Spleen (tissue), 11 donors: ENCODE results near the gene ARPIN. TPM values are rescaled to one million over a fixed set of nuclear protein-coding genes. Genes with fewer than 3 reads are reported as not detected.
"Not testable (repeated sequence)": the region's sequence is repeated elsewhere in the genome, so short reads cannot be mapped to it uniquely, and the experiment has no call there.

Experiments used
- DNase-seq: peaks from one replicate; pipeline ENCODE4 v3.0.0-alpha.2; 2020
- H3K27ac ChIP-seq, 8 donors: fragments of 200-600 bp; sonication (generic) in 7 of 8; 1 replicate in 4 of 8; 2 replicates in 4 of 8; pipeline versions ENCODE4 v1.5.0 to v1.8.0; 2016 to 2021; ENCODE audit warnings: inconsistent platforms in 4 of 8, mild to moderate bottlenecking in 4 of 8, moderate library complexity in 1 of 8
- H3K27me3 ChIP-seq, 7 donors: fragments of 200-600 bp; sonication (generic) in 6 of 7; replicated peaks in 1 of 7; 1 replicate in 4 of 7; 2 replicates in 3 of 7; pipeline versions ENCODE4 v1.5.0 to v1.8.0; 2016 to 2021; ENCODE audit warnings: inconsistent platforms in 3 of 7, mild to moderate bottlenecking in 1 of 7
- H3K36me3 ChIP-seq, 6 donors: fragments of 200-600 bp; sonication (generic) in 5 of 6; 1 replicate in 4 of 6; 2 replicates in 2 of 6; pipeline versions ENCODE4 v1.5.0 to v1.8.0; 2016 to 2021; ENCODE audit warnings: inconsistent platforms in 2 of 6
- H3K4me1 ChIP-seq, 6 donors: fragments of 200-600 bp; sonication (generic) in 5 of 6; 1 replicate in 3 of 6; 2 replicates in 3 of 6; pipeline versions ENCODE4 v1.5.0 to v1.8.0; 2016 to 2021; ENCODE audit warnings: inconsistent platforms in 3 of 6
- H3K4me3 ChIP-seq, 8 donors: fragments of 200-600 bp; sonication (generic) in 7 of 8; 1 replicate in 4 of 8; 2 replicates in 4 of 8; pipeline versions ENCODE4 v1.5.0 to v1.8.0; 2016 to 2021; ENCODE audit warnings: inconsistent platforms in 4 of 8, mild to moderate bottlenecking in 4 of 8, moderate library complexity in 2 of 8
- H3K9me3 ChIP-seq, 8 donors: fragments of 200-600 bp; sonication (generic) in 7 of 8; 1 replicate in 4 of 8; 2 replicates in 4 of 8; pipeline versions ENCODE4 v1.5.0 to v1.8.0; 2016 to 2021; ENCODE audit warnings: inconsistent platforms in 4 of 8
- CTCF ChIP-seq, 11 experiments: fragments of 200-600 bp in 7 of 11; fragments of 450-650 bp in 4 of 11; sonication (generic) in 4 of 11; IDR thresholded peaks in 8 of 11; conservative IDR thresholded peaks in 3 of 11; 1 replicate in 7 of 11; 2 replicates in 4 of 11; pipeline versions ENCODE4 v1.4.0 to v1.8.0; 2016 to 2021; ENCODE audit warnings: antibody characterized with exemption in 11 of 11, inconsistent platforms in 4 of 11, mild to moderate bottlenecking in 1 of 11
- POLR2A ChIP-seq, 3 donors: fragments of 450-650 bp; IDR thresholded peaks; one replicate each; pipeline ENCODE4 v1.5.1; 2017; ENCODE audit warnings: antibody characterized with exemption in 3 of 3, mild to moderate bottlenecking in 1 of 3
- POLR2AphosphoS5 ChIP-seq, 3 donors: sonication (generic); formaldehyde crosslinking; IDR thresholded peaks; one replicate each; pipeline ENCODE4 v1.5.1; 2017; ENCODE audit warnings: antibody characterized with exemption in 3 of 3
- WGBS, 5 donors: extraction: QIAGEN DNeasy Blood & Tissue Kit in 3 of 5; methylation state at CpG; one replicate each; pipeline versions ENCODE4 v1.1.5 to v1.1.7; 2013 to 2018; 5-methylcytosine and 5-hydroxymethylcytosine counted together
- intact Hi-C: fragments of 100-400 bp; cut with DNase I; formaldehyde crosslinking; loops from one replicate; pipeline ENCODE4 v1.15.0; 2023; ENCODE audit warnings: low total_unique reads
- polyA plus RNA-seq, 3 donors: library from polyadenylated mRNA; stranded (reverse); fragments of 200-250 nt; gene quantifications; one replicate each; pipeline ENCODE4 v1.2.1, GENCODE V29; 2013
- total RNA-seq, 7 donors: library from RNA; depleted of rRNA in 3 of 7; stranded (reverse); fragments of >200 nt in 3 of 7; fragmentation: NEBNext Ultra II Directional in 4 of 7; extraction: Animal tissue kit (Norgen Biotek cat#: 25700) in 4 of 7; gene quantifications; one replicate each; pipeline versions ENCODE4 v1.1.0 to v1.2.1, GENCODE V29; 2016 to 2021
- donor health status: healthy with polysubstance abuse.
- donor health status: DM: no; HTN: no; CAD: no; lungs with moderate emphysema.
- donor health status: DM: no; HTN: no; CAD: no.
- donor health status: Bipolar disorder and iron deficiency.
- donor health status: healthy.
- donor health status: DM: no; HTN: no; CAD: no.
- donor health status: DM: yes; HTN: yes; CAD: no.

ARPIN gene
- total and polyA plus RNA-seq, 10 donors = 2.7 to 23.1 (median 12.0) TPM

- intact Hi-C loops = no loop called here
- 0 to 1% (median 0%) methylated on average over 33 to 62 of the region's 62 CpGs for WGBS, 5 donors
- H3K4me3 ChIP-seq = peak within 1 kb of the TSS; percentile 76 to 98 (median 80)
- H3K27ac ChIP-seq = peak within 1 kb of the TSS; percentile 84 to 99 (median 94)
- H3K4me1 ChIP-seq = peaks cover 14 to 59% (median 31%) of the 10 kb centered on the region in 6 donors
- peak; percentile 93 to 95 (median 95) for TF ChIP-seq POLR2AphosphoS5 (IDR thresholded peaks at IDR 0.05)
- peak in 2 of 11 experiments; percentile 18 to 32 for TF ChIP-seq CTCF (IDR thresholded peaks at IDR 0.05 in 8 of 11, conservative IDR thresholded peaks at IDR 0.05 in 3 of 11)
- peak in 2 of 3 donors; percentile 2 to 89 for TF ChIP-seq POLR2A (IDR thresholded peaks at IDR 0.05)
- H3K27me3 ChIP-seq = no peaks in the 10 kb centered on the region
- H3K36me3 ChIP-seq = peaks cover 0 to 9% (median 2%) of the 10 kb centered on the region in 6 donors
- no peaks in the 10 kb centered on the region for H3K9me3 ChIP-seq
- peak; percentile 96 for DNase-seq
Observed at GRCh38 chr15:89893696-89894447, 18.9 kb downstream of the ARPIN start, which contains the start of gene AP3S2. Gene AP3S2 (minus strand): TSS chr15:89893994. CDS start chr15:89893949, 45 bp downstream.

- no peak for DNase-seq
- intact Hi-C loops = no loop called here
- Histone ChIP-seq H3K4me3 (peak overlapping the region; percentile 76 to 98 (median 80)), H3K27me3 (no peaks in the 10 kb centered on the region), H3K27ac (peak overlapping the region; percentile 84 to 99 (median 94)), H3K36me3 (peaks cover 3 to 17% (median 11%) of the 10 kb centered on the region in 6 donors), H3K9me3 (no peaks in the 10 kb centered on the region), H3K4me1 (peaks cover 14 to 56% (median 31%) of the 10 kb centered on the region in 6 donors)
- TF ChIP-seq POLR2AphosphoS5 (IDR thresholded peaks at IDR 0.05) (no peak), CTCF (IDR thresholded peaks at IDR 0.05 in 8 of 11, conservative IDR thresholded peaks at IDR 0.05 in 3 of 11) (no peak), POLR2A (IDR thresholded peaks at IDR 0.05) (no peak)
- WGBS, 5 donors = 9 to 27% (median 20%) methylated on average over 6 of the region's 6 CpGs
Observed at GRCh38 chr15:89893027-89893426, 19.7 kb downstream of the ARPIN start.

GRCh38 chr15:89888214-89888804 is 24.4 kb downstream of the ARPIN start:
- intact Hi-C loops = no loop called here
- Histone ChIP-seq H3K27me3 (no peaks in the 10 kb centered on the region), H3K27ac (no peak overlapping the region), H3K4me1 (peaks cover 14 to 49% (median 24%) of the 10 kb centered on the region in 6 donors), H3K4me3 (no peak overlapping the region), H3K36me3 (peaks cover 3 to 64% (median 50%) of the 10 kb centered on the region in 6 donors), H3K9me3 (no peaks in the 10 kb centered on the region)
- 74 to 86% (median 85%) methylated on average over 4 of the region's 4 CpGs for WGBS, 5 donors
- DNase-seq = no peak
- peak in 1 of 11 experiments; percentile 24 for TF ChIP-seq CTCF (IDR thresholded peaks at IDR 0.05 in 8 of 11, conservative IDR thresholded peaks at IDR 0.05 in 3 of 11)
- TF ChIP-seq POLR2AphosphoS5 (IDR thresholded peaks at IDR 0.05) = no peak

GRCh38 chr15:89885611-89886010 is 27.1 kb downstream of the ARPIN start:
- intact Hi-C loops = no loop called here
- 95 to 98% (median 98%) methylated on average over 2 of the region's 2 CpGs for WGBS, 5 donors
- H3K27ac ChIP-seq = peak overlapping the region in 1 of 8 donors; percentile 81
- no peak overlapping the region for H3K4me3 ChIP-seq
- no peak for DNase-seq
- H3K27me3 ChIP-seq = no peaks in the 10 kb centered on the region
- no peak for TF ChIP-seq POLR2A (IDR thresholded peaks at IDR 0.05)
- no peak for TF ChIP-seq CTCF (IDR thresholded peaks at IDR 0.05 in 8 of 11, conservative IDR thresholded peaks at IDR 0.05 in 3 of 11)
- TF ChIP-seq POLR2AphosphoS5 (IDR thresholded peaks at IDR 0.05) = no peak
- H3K4me1 ChIP-seq = peaks cover 0 to 22% (median under 1%) of the 10 kb centered on the region in 6 donors
- peaks cover 3 to 91% (median 63%) of the 10 kb centered on the region in 6 donors for H3K36me3 ChIP-seq
- H3K9me3 ChIP-seq = no peaks in the 10 kb centered on the region

GRCh38 chr15:89885179-89885578 is 27.6 kb downstream of the ARPIN start:
- DNase-seq, H3K27me3 ChIP-seq, intact Hi-C loops, H3K4me3 ChIP-seq, H3K9me3 ChIP-seq: not testable (repeated sequence)
- H3K4me1 ChIP-seq = peaks cover 0 to 18% (median 0%) of the 10 kb centered on the region in 6 donors
- H3K36me3 ChIP-seq = peaks cover 3 to 96% (median 65%) of the 10 kb centered on the region in 6 donors
- WGBS, 5 donors = 62 to 88% (median 65%) methylated on average over 3 of the region's 3 CpGs
- peak overlapping the region in 2 of 8 donors; percentile 76 to 81 for H3K27ac ChIP-seq
